ENCODE data around the gene RUNX1.

The RUNX1 gene

DNA sequence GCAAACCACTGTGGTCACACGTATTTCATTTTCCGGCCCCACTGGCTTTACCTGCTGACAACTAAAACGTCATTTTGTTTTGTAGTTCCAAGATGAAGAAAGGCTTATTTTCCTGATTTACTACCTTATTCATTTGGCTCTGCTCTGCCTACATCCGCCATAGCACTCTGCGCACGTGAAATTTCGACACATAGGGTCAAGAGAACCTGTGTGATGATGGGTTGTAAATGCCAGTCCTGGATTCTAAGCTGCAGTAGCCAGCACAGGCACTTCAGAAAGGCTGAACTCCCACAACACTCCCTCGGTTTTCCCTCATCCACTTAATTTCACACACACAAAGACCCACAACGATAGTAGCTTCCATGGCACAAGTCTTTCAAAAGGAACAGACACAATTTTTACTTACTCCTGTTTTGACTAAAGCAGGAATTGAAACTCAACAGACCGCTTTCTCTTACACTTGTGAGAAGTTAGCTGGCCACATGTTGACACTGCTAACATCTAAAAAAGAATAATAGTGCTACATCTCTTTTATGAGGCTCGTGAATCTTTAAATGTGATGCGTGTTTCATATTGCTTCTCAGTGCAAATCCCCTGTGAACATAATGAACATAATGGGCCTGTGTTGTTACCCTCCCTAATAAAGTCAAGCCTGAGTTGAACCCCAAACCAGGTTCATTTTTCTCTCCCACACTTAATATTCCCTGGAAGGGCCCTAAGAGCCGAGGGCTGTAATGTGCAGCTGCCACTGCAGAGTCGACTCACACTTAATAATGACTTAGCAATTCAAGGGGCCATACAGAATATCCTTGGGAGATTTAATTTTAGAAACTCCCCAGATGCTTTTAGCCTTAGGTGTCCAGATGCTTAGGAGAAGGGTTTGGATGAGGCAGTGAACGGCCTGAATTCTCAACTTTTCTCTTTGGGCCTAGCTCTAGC is 1.5 kb upstream of the RUNX1 start:
- no peak for ATAC-seq (ENCODE audit: low read depth)
- TF ChIP-seq, protein P1, sequence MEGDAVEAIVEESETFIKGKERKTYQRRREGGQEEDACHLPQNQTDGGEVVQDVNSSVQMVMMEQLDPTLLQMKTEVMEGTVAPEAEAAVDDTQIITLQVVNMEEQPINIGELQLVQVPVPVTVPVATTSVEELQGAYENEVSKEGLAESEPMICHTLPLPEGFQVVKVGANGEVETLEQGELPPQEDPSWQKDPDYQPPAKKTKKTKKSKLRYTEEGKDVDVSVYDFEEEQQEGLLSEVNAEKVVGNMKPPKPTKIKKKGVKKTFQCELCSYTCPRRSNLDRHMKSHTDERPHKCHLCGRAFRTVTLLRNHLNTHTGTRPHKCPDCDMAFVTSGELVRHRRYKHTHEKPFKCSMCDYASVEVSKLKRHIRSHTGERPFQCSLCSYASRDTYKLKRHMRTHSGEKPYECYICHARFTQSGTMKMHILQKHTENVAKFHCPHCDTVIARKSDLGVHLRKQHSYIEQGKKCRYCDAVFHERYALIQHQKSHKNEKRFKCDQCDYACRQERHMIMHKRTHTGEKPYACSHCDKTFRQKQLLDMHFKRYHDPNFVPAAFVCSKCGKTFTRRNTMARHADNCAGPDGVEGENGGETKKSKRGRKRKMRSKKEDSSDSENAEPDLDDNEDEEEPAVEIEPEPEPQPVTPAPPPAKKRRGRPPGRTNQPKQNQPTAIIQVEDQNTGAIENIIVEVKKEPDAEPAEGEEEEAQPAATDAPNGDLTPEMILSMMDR (IDR thresholded peaks at IDR 0.05; ENCODE audit: poor library complexity, severe bottlenecking): no peak
- Histone ChIP-seq H3K9me3 (ENCODE audit: severe bottlenecking) (no peaks in the 10 kb centered on the region), H3K27me3 (ENCODE audit: insufficient read depth, poor library complexity, severe bottlenecking) (no peaks in the 10 kb centered on the region), H3K36me3 (ENCODE audit: low read depth) (no peaks in the 10 kb centered on the region), H3K4me3 (ENCODE audit: severe bottlenecking) (no peak overlapping the region), H3K4me1 (ENCODE audit: insufficient read depth, poor library complexity, severe bottlenecking) (peaks cover 34% of the 10 kb centered on the region), H3K27ac (ENCODE audit: poor library complexity, severe bottlenecking) (no peak overlapping the region)
- DNase-seq (ENCODE audit: low spot score): no peak

DNA sequence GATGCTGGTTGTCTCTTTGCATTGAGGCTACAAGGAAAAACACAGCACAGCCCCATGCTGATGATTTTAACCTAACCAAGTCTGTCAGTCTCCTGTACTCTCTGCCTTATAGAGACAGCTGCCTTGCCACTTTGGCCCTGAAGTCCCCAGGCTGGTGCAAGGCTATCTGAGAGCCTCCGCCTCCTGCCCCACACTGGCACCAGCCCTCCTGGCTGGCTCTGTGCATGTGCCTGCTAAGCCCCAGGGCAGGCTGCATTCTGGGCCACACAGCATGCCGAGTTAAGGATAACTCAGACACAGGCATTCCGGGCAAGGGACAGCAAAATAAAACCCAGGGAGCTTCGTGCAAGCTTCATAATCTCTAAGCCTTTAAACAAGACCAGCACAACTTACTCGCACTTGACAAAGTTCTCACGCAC is 910 bp downstream of the RUNX1 start:
- no peak for ATAC-seq (ENCODE audit: low read depth)
- H3K4me3 ChIP-seq (ENCODE audit: severe bottlenecking): no peak overlapping the region
- TF ChIP-seq, protein P1 (IDR thresholded peaks at IDR 0.05; ENCODE audit: poor library complexity, severe bottlenecking): no peak
- H3K27me3 ChIP-seq (ENCODE audit: insufficient read depth, poor library complexity, severe bottlenecking): no peaks in the 10 kb centered on the region
- no peaks in the 10 kb centered on the region for H3K36me3 ChIP-seq (ENCODE audit: low read depth)
- H3K4me1 ChIP-seq (ENCODE audit: insufficient read depth, poor library complexity, severe bottlenecking): peaks cover 34% of the 10 kb centered on the region
- DNase-seq (ENCODE audit: low spot score): no peak
- H3K27ac ChIP-seq (ENCODE audit: poor library complexity, severe bottlenecking): peak overlapping the region; percentile 93
- no peaks in the 10 kb centered on the region for H3K9me3 ChIP-seq (ENCODE audit: severe bottlenecking)

DNA sequence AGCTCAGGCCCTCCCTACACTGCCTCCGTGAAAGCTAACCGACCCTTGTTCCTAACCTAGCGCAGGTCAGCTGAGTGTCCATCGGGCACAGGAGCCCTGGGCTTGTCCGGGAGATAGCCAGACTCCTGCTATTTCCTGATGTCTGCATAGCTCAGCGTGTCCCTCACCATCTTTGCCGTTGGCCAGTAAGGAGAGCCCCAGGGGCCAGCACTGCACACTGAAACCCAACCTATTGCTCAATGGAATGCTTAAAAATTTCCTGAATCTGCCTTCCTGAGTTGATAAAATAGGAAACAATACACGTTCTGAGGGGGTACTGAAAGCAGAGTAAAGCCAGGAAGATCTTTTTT is 2.2 kb downstream of the RUNX1 start:
- Histone ChIP-seq H3K4me3 (ENCODE audit: severe bottlenecking) (no peak overlapping the region), H3K36me3 (ENCODE audit: low read depth) (no peaks in the 10 kb centered on the region), H3K27me3 (ENCODE audit: insufficient read depth, poor library complexity, severe bottlenecking) (no peaks in the 10 kb centered on the region), H3K9me3 (ENCODE audit: severe bottlenecking) (no peaks in the 10 kb centered on the region), H3K27ac (ENCODE audit: poor library complexity, severe bottlenecking) (peak overlapping the region; percentile 93), H3K4me1 (ENCODE audit: insufficient read depth, poor library complexity, severe bottlenecking) (peaks cover 34% of the 10 kb centered on the region)
- ATAC-seq (ENCODE audit: low read depth): peak; percentile 52
- no peak for DNase-seq (ENCODE audit: low spot score)
- TF ChIP-seq, protein P1 (IDR thresholded peaks at IDR 0.05; ENCODE audit: poor library complexity, severe bottlenecking): no peak

DNA sequence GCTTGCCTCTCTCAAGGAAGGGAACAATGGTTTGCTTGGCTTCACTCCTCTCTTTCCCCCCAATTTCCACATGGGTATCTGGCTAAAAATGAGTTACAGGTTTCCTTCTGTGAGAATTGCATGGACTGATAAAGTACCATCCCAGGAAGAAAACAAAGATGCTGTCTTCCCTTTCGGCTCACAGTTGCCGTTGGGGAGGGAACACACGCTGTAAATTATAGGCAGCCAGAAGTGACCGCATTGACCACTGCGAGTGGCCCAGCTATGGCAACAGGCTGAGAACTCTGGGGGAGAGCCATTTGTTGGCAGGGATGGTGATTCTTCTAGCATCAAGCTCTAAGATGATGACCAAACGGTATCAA is 2.9 kb downstream of the RUNX1 start:
- TF ChIP-seq, protein P1 (IDR thresholded peaks at IDR 0.05; ENCODE audit: poor library complexity, severe bottlenecking): no peak

More for the DNA sequence above, 2.9 kb downstream of the RUNX1 start:
- H3K9me3 ChIP-seq (ENCODE audit: severe bottlenecking): no peaks in the 10 kb centered on the region
- H3K36me3 ChIP-seq (ENCODE audit: low read depth): no peaks in the 10 kb centered on the region
- DNase-seq (ENCODE audit: low spot score) (no peak), ATAC-seq (ENCODE audit: low read depth) (no peak)
- peak overlapping the region; percentile 93 for H3K27ac ChIP-seq (ENCODE audit: poor library complexity, severe bottlenecking)
- H3K4me1 ChIP-seq (ENCODE audit: insufficient read depth, poor library complexity, severe bottlenecking): peaks cover 34% of the 10 kb centered on the region
- no peak overlapping the region for H3K4me3 ChIP-seq (ENCODE audit: severe bottlenecking)
- no peaks in the 10 kb centered on the region for H3K27me3 ChIP-seq (ENCODE audit: insufficient read depth, poor library complexity, severe bottlenecking)

Data from RWPE2 (cell line).